Mesenchymal stem cell (in vitro differentiated cells and primary cell): Measurements from ENCODE around the gene PANX3. TPM values are rescaled to one million over a fixed set of nuclear protein-coding genes. Genes with fewer than 3 reads are reported as not detected.

Experiments used
- DNase-seq: peaks from one replicate; pipeline ENCODE4 v3.0.0-alpha.2; 2013
- H2AFZ ChIP-seq: one replicate; pipeline ENCODE4 v1.6.1; 2013; ENCODE audit warnings: low read depth, mild to moderate bottlenecking, control low read depth, inconsistent platforms, low read length, moderate library complexity
- H2AK5ac ChIP-seq: 2 replicates; pipeline ENCODE4 v1.6.1; 2013; ENCODE audit warnings: low read length, moderate library complexity, mild to moderate bottlenecking, inconsistent platforms; ENCODE audit not compliant: severe bottlenecking
- H2BK120ac ChIP-seq: one replicate; pipeline ENCODE4 v1.6.1; 2013; ENCODE audit warnings: low read depth, mild to moderate bottlenecking, inconsistent platforms, low read length, moderate library complexity
- H2BK12ac ChIP-seq, 2 experiments: one replicate each; pipeline ENCODE4 v1.6.1; 2013; ENCODE audit warnings: inconsistent platforms in 2 of 2, low read length in 2 of 2, mild to moderate bottlenecking in 2 of 2, moderate library complexity in 2 of 2, control low read depth in 1 of 2
- H2BK15ac ChIP-seq: one replicate; pipeline ENCODE4 v1.6.1; 2013; ENCODE audit warnings: mild to moderate bottlenecking, low read depth, inconsistent platforms; ENCODE audit not compliant: poor library complexity, severe bottlenecking
- H2BK5ac ChIP-seq: 2 replicates; pipeline ENCODE4 v1.6.1; 2013; ENCODE audit warnings: low read depth, mild to moderate bottlenecking, low read length, control low read depth, inconsistent platforms; ENCODE audit not compliant: poor library complexity, severe bottlenecking
- H3K14ac ChIP-seq, 2 experiments: one replicate each; pipeline ENCODE4 v1.6.1; 2013; ENCODE audit warnings: inconsistent platforms in 2 of 2, low read length in 2 of 2, control low read depth in 1 of 2, mild to moderate bottlenecking in 1 of 2, moderate library complexity in 1 of 2
- H3K18ac ChIP-seq, 2 experiments: one replicate each; pipeline ENCODE4 v1.6.1; 2013; ENCODE audit warnings: inconsistent platforms in 2 of 2, low read length in 2 of 2, control low read depth in 1 of 2, low read depth in 1 of 2, mild to moderate bottlenecking in 1 of 2
- H3K23ac ChIP-seq, 2 experiments: one replicate each; pipeline ENCODE4 v1.6.1; 2013; ENCODE audit warnings: inconsistent platforms in 2 of 2, low read length in 2 of 2, mild to moderate bottlenecking in 2 of 2, moderate library complexity in 2 of 2, control low read depth in 1 of 2
- H3K27ac ChIP-seq: 2 replicates; pipeline ENCODE4 v1.5.1; 2013; ENCODE audit warnings: mild to moderate bottlenecking, moderate library complexity, low read length, control low read depth, inconsistent platforms; ENCODE audit not compliant: poor library complexity, severe bottlenecking
- H3K27me3 ChIP-seq, 2 experiments: 2 replicates each; pipeline versions ENCODE4 v1.6.1 to v1.7.0; 2013; ENCODE audit warnings: low read length in 2 of 2, mild to moderate bottlenecking in 2 of 2, moderate library complexity in 2 of 2, control low read depth in 1 of 2, inconsistent platforms in 1 of 2; ENCODE audit not compliant: control insufficient read depth in 1 of 2, insufficient read depth in 1 of 2
- H3K36me3 ChIP-seq, 2 experiments: 2 replicates each; pipeline versions ENCODE4 v1.6.1 to v1.7.0; 2013; ENCODE audit warnings: low read length in 2 of 2, control low read depth in 1 of 2, inconsistent platforms in 1 of 2, low read depth in 1 of 2, mild to moderate bottlenecking in 1 of 2; ENCODE audit not compliant: insufficient read depth in 2 of 2, control insufficient read depth in 1 of 2
- H3K4ac ChIP-seq, 2 experiments: one replicate each; pipeline ENCODE4 v1.6.1; 2013; ENCODE audit warnings: inconsistent platforms in 2 of 2, low read length in 2 of 2, mild to moderate bottlenecking in 2 of 2, moderate library complexity in 2 of 2, control low read depth in 1 of 2, low read depth in 1 of 2
- H3K4me1 ChIP-seq: 2 replicates; pipeline ENCODE4 v1.6.1; 2013; ENCODE audit warnings: low read depth, low read length, control low read depth; ENCODE audit not compliant: control insufficient read depth, insufficient read depth
- H3K4me2 ChIP-seq: 2 replicates; pipeline ENCODE4 v1.6.1; 2013; ENCODE audit warnings: low read length, mild to moderate bottlenecking, inconsistent platforms; ENCODE audit not compliant: poor library complexity, severe bottlenecking
- H3K4me3 ChIP-seq, 2 experiments: 2 replicates each; pipeline versions ENCODE4 v1.5.1 to v1.7.0; 2013; ENCODE audit warnings: low read length in 2 of 2, mild to moderate bottlenecking in 2 of 2, control low read depth in 1 of 2, low read depth in 1 of 2; ENCODE audit not compliant: insufficient read depth in 1 of 2
- H3K79me1 ChIP-seq: replicated peaks from 2 replicates; pipeline ENCODE4 v1.6.1; 2013; ENCODE audit warnings: mild to moderate bottlenecking, control low read depth, low read length, inconsistent platforms; ENCODE audit not compliant: poor library complexity, severe bottlenecking
- H3K9ac ChIP-seq: 2 replicates; pipeline ENCODE4 v1.7.0; 2013; ENCODE audit warnings: mild to moderate bottlenecking, low read length, moderate library complexity
- H3K9me3 ChIP-seq: 2 replicates; pipeline ENCODE4 v1.7.0; 2013; ENCODE audit warnings: mild to moderate bottlenecking, low read length; ENCODE audit not compliant: control insufficient read depth
- H4K8ac ChIP-seq: one replicate; pipeline ENCODE4 v1.6.1; 2013; ENCODE audit warnings: inconsistent platforms, mild to moderate bottlenecking, low read length, moderate library complexity
- H4K91ac ChIP-seq: one replicate; pipeline ENCODE4 v1.6.1; 2013; ENCODE audit warnings: mild to moderate bottlenecking, low read length, inconsistent platforms
- WGBS: methylation state at CpG from one replicate; pipeline ENCODE4 v1.1.7; 2013; ENCODE audit warnings: mixed read lengths; 5-methylcytosine and 5-hydroxymethylcytosine counted together
- polyA plus RNA-seq, 2 experiments: library from polyadenylated mRNA; stranded (reverse); fragments of 200-250 nt; gene quantifications; one replicate each; pipeline ENCODE4 v1.2.3, GENCODE V29; 2013

The PANX3 gene, protein sequence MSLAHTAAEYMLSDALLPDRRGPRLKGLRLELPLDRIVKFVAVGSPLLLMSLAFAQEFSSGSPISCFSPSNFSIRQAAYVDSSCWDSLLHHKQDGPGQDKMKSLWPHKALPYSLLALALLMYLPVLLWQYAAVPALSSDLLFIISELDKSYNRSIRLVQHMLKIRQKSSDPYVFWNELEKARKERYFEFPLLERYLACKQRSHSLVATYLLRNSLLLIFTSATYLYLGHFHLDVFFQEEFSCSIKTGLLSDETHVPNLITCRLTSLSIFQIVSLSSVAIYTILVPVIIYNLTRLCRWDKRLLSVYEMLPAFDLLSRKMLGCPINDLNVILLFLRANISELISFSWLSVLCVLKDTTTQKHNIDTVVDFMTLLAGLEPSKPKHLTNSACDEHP
- polyA plus RNA-seq (2013, experiment 1 of 2), result not detected
- not detected for polyA plus RNA-seq (2013, experiment 2 of 2)

DNA sequence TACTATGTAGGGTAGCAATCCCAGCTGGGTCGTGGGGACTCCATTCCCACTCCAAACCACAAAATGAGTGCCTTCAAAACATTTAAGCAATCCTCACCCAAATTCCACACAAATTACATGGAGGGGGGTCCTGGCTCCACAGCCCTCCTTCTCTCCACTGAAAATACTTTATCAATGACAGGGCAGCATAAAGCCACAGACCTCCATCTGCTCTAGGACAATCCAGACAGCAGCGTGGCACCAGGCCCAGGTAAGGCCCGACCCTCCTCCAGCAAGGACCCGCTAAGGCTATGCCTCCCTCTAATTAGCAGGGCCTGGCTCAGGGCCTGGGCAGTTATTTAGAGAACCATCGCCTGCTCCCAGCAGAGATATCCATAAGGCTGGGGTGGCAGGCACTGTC is at the start of gene PANX3:
Gene PANX3, plus strand, starts transcription at position 365 of the 400 bp plus-strand sequence. CDS start 129 bp downstream, outside the sequence.
- H2BK12ac ChIP-seq, result no peak within 1 kb of the TSS
- H4K8ac ChIP-seq, result no peak within 1 kb of the TSS
- H3K36me3 ChIP-seq, result no peaks in the 10 kb centered on the region
- H3K9me3 ChIP-seq, result no peaks in the 10 kb centered on the region
- H3K4me1 ChIP-seq, result no peaks in the 10 kb centered on the region
- H3K4ac ChIP-seq, result no peak within 1 kb of the TSS
- no peak within 1 kb of the TSS for H3K4me2 ChIP-seq
- no peak within 1 kb of the TSS for H3K27ac ChIP-seq
- no peak within 1 kb of the TSS for H2BK5ac ChIP-seq
- no peak within 1 kb of the TSS for H2BK15ac ChIP-seq
- H3K23ac ChIP-seq, result no peak within 1 kb of the TSS
- peaks cover 0 to 14% of the 10 kb centered on the region in 2 experiments for H3K27me3 ChIP-seq
- no peak within 1 kb of the TSS for H2AFZ ChIP-seq
- WGBS, result 82% methylated on average over 5 of the region's 5 CpGs
- no peak within 1 kb of the TSS for H3K18ac ChIP-seq
- no peak within 1 kb of the TSS for H3K9ac ChIP-seq
- H3K4me3 ChIP-seq, result no peak within 1 kb of the TSS
- no peak within 1 kb of the TSS for H3K14ac ChIP-seq
- no peaks in the 10 kb centered on the region for H3K79me1 ChIP-seq
- no peak within 1 kb of the TSS for H4K91ac ChIP-seq
- no peak within 1 kb of the TSS for H2BK120ac ChIP-seq
- no peak for DNase-seq
- no peak within 1 kb of the TSS for H2AK5ac ChIP-seq

DNA sequence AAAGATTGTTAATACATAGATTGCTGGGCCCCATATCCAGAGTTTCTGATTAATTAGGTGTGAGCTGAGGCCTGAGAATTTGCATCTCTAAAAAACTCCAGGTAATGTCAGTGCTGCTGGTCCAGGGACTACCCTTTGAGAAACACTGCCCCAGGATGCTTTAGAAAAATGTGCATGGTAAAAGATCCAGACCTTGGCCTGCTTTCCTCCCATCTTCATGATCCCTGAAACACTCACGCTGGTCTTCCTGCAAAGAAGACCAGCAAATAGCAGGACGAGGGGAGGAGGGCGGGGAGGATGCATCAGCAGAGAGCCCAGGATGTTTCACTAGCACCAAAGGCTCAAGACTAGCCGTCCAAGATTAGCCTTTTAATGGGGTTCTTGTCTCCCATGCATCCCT is 41.5 kb upstream of the PANX3 start, which contains the start of gene OR8A1:
Gene OR8A1, plus strand, starts transcription at position 301 of the 400 bp plus-strand sequence. CDS start 123 bp downstream, outside the sequence.
- Histone ChIP-seq H3K4ac (no peak within 1 kb of the TSS), H3K27ac (no peak within 1 kb of the TSS), H4K8ac (no peak within 1 kb of the TSS), H2BK5ac (no peak within 1 kb of the TSS), H3K23ac (no peak within 1 kb of the TSS), H3K14ac (no peak within 1 kb of the TSS), H2BK15ac (no peak within 1 kb of the TSS), H4K91ac (no peak within 1 kb of the TSS), H3K4me1 (no peaks in the 10 kb centered on the region), H3K27me3 (peaks cover 5 to 8% of the 10 kb centered on the region in 2 experiments), H2BK12ac (no peak within 1 kb of the TSS), H2AK5ac (no peak within 1 kb of the TSS), H3K4me2 (no peak within 1 kb of the TSS), H3K9me3 (no peaks in the 10 kb centered on the region), H2BK120ac (no peak within 1 kb of the TSS), H3K36me3 (no peaks in the 10 kb centered on the region), H3K4me3 (no peak within 1 kb of the TSS), H3K79me1 (no peaks in the 10 kb centered on the region), H2AFZ (no peak within 1 kb of the TSS), H3K9ac (no peak within 1 kb of the TSS), H3K18ac (no peak within 1 kb of the TSS)
- WGBS, result 55% methylated on average over 4 of the region's 4 CpGs
- DNase-seq, result no peak

DNA sequence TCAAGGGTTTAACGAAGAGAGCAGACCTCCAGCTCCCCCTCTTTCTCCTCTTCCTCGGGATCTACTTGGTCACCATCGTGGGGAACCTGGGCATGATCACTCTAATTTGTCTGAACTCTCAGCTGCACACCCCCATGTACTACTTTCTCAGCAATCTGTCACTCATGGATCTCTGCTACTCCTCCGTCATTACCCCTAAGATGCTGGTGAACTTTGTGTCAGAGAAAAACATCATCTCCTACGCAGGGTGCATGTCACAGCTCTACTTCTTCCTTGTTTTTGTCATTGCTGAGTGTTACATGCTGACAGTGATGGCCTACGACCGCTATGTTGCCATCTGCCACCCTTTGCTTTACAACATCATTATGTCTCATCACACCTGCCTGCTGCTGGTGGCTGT is 41.1 kb upstream of the PANX3 start:
- Histone ChIP-seq H3K36me3 (no peaks in the 10 kb centered on the region), H3K18ac (no peak overlapping the region), H3K4me2 (no peak overlapping the region), H3K4ac (no peak overlapping the region), H2BK120ac (no peak overlapping the region), H3K4me3 (no peak overlapping the region), H4K8ac (no peak overlapping the region), H4K91ac (no peak overlapping the region), H3K27me3 (peaks cover 5 to 8% of the 10 kb centered on the region in 2 experiments), H2AFZ (no peak overlapping the region), H3K23ac (no peak overlapping the region), H3K79me1 (no peaks in the 10 kb centered on the region), H2BK12ac (no peak overlapping the region), H2BK5ac (no peak overlapping the region), H3K9ac (no peak overlapping the region), H2BK15ac (no peak overlapping the region), H2AK5ac (no peak overlapping the region), H3K4me1 (no peaks in the 10 kb centered on the region), H3K27ac (no peak overlapping the region), H3K14ac (no peak overlapping the region), H3K9me3 (no peaks in the 10 kb centered on the region)
- DNase-seq, result no peak
- 72% methylated on average over 7 of the region's 7 CpGs for WGBS

DNA sequence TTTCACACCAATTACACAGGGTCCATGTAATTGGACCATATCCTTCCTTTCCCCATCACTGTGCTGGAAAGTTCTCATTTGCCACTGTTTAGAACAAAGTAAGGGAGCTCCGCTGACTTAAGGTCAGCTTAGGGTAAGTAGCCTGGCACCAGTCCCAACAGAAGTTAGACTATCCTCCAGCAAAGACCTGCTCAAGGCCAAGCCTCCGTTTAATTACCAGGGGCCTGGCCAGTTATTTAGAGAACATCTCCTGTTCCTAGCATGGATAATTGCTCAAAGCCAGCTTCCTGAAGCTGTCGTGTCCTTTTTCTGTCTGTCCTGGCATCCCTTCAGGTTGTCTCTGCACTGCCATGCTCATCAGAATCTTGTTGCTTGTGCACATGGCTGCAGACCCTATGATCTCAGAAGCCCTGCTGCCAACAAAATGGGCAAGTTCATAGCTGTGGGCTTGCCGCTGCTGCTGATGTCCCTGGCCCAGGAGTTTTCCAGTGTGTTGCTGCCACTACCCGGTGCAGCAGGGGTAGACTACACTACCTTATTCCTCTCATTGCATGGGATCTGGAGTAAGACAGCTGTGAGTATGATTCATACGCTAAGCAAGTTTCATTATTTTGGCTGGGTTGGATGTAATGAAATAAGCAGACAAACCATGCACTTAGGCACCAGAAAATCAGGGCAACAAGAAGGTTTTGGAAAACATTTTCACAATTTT is 33.4 kb upstream of the PANX3 start:
- Histone ChIP-seq H3K27me3 (peaks cover 3 to 11% of the 10 kb centered on the region in 2 experiments), H2BK5ac (no peak overlapping the region), H3K18ac (no peak overlapping the region), H3K36me3 (no peaks in the 10 kb centered on the region), H4K8ac (no peak overlapping the region), H3K27ac (no peak overlapping the region), H3K23ac (no peak overlapping the region), H3K9me3 (no peaks in the 10 kb centered on the region), H2BK120ac (no peak overlapping the region), H4K91ac (peak overlapping the region; percentile 27), H3K14ac (no peak overlapping the region), H2AK5ac (no peak overlapping the region), H3K4me2 (no peak overlapping the region), H3K4me3 (no peak overlapping the region), H3K4me1 (no peaks in the 10 kb centered on the region), H3K79me1 (no peaks in the 10 kb centered on the region), H3K4ac (no peak overlapping the region), H2BK12ac (no peak overlapping the region), H2BK15ac (no peak overlapping the region), H2AFZ (no peak overlapping the region), H3K9ac (no peak overlapping the region)
- 88% methylated on average over 4 of the region's 6 CpGs for WGBS
- no peak for DNase-seq
